Measurements from ENCODE around the gene RALB. TPM values are rescaled to one million over a fixed set of nuclear protein-coding genes. Genes with fewer than 3 reads are reported as not detected.

Gene RALB
- total and polyA plus RNA-seq, 2 of the 8 experiments (the other 6 are each of a cell fraction or from before 2014, with no cell fraction given): 12.0 to 16.6 TPM

GRCh38 chr2:120208381-120209353 lies 44.0 kb upstream of the RALB start:
- H2BK15ac ChIP-seq (ENCODE audit: low read length): no peak overlapping the region
- H3K9me3 ChIP-seq (ENCODE audit: insufficient read depth in 2 of 2, low read depth in 1 of 2, low read length in 1 of 2): no peaks in the 10 kb centered on the region
- no peak overlapping the region for H3K23ac ChIP-seq (ENCODE audit: insufficient read length)
- H3K4me1 ChIP-seq (replicated peaks in 1 of 4; ENCODE audit: control insufficient read depth in 3 of 4, insufficient read depth in 4 of 4, low read length in 3 of 4): no peaks in the 10 kb centered on the region; a peak in 1 of 7 replicates
- no peak overlapping the region for H2AFZ ChIP-seq (ENCODE audit: low read length)
- H3K79me2 ChIP-seq (ENCODE audit: control insufficient read depth in 1 of 2, insufficient read depth in 2 of 2, low read length in 2 of 2): no peaks in the 10 kb centered on the region
- H4K5ac ChIP-seq (ENCODE audit: insufficient read length, low read depth, low read length): no peak overlapping the region
- no peak overlapping the region for H3K56ac ChIP-seq (replicated peaks; ENCODE audit: insufficient read length, low read depth, low read length)
- H3K23me2 ChIP-seq (ENCODE audit: low read depth, low read length): no peaks in the 10 kb centered on the region
- H4K20me1 ChIP-seq (replicated peaks in 1 of 2; ENCODE audit: control insufficient read depth in 1 of 2, insufficient read depth in 2 of 2, low read length in 2 of 2): peaks cover 0 to 2% of the 10 kb centered on the region in 2 experiments
- POLR2A ChIA-PET (ENCODE audit: partially characterized antibody): interaction anchor here (1.4 kb wide), 1 partner anchor 89 kb away, joined by 3 read pairs; no protein-coding TSS in a partner anchor
- H4K8ac ChIP-seq (ENCODE audit: extremely low read depth, insufficient read depth, low read length): no peak overlapping the region
- no peak overlapping the region for H2BK20ac ChIP-seq (ENCODE audit: low read length)
- H4K91ac ChIP-seq (replicated peaks; ENCODE audit: insufficient read length, low read length): no peak overlapping the region
- DNase-seq (ENCODE audit: low read depth in 1 of 2, low spot score in 2 of 2) (no peak), FAIRE-seq (no peak)
- no peak overlapping the region for H3K14ac ChIP-seq (ENCODE audit: insufficient read length)
- no peaks in the 10 kb centered on the region for H3K79me1 ChIP-seq (ENCODE audit: low read depth, low read length)
- no peak overlapping the region for H2BK120ac ChIP-seq (replicated peaks; ENCODE audit: low read depth, low read length)
- CTCF ChIA-PET (ENCODE audit: partially characterized antibody): interaction anchor here (0.6 to 4.3 kb wide), 8 partner anchors 9 to 385 kb away, joined by 3 to 33 read pairs (median 6); no protein-coding TSS in a partner anchor
- no peaks in the 10 kb centered on the region for H3K36me3 ChIP-seq (ENCODE audit: control insufficient read depth in 2 of 4, insufficient read depth in 4 of 4, low read length in 3 of 4)
- WGBS, 2 experiments (ENCODE audit: extremely low coverage in 1 of 2, insufficient coverage in 1 of 2, insufficient read length in 1 of 2, insufficient replicate concordance in 2 of 2, low coverage in 1 of 2, low lambda C conversion rate in 2 of 2, missing lambda C conversion rate in 1 of 2): 88% methylated on average over 10 of the region's 10 CpGs; no CpG with 5 or more reads in 1 of the 2 experiments
- H3K4me2 ChIP-seq (ENCODE audit: insufficient read depth in 1 of 2, low read depth in 2 of 2, low read length in 2 of 2): no peak overlapping the region
- H2AK5ac ChIP-seq (ENCODE audit: low read depth, low read length): no peak overlapping the region; the same call in 1 of the 2 replicates
- no peak overlapping the region for H2BK12ac ChIP-seq (ENCODE audit: low read depth, low read length)
- no peak overlapping the region for H3K4me3 ChIP-seq (ENCODE audit: extremely low read depth in 1 of 4, insufficient read depth in 2 of 4, low read depth in 3 of 4, low read length in 4 of 4)
- no peak overlapping the region for H3K27ac ChIP-seq (ENCODE audit: low read depth, low read length)
- no peak overlapping the region for H2BK5ac ChIP-seq (ENCODE audit: low read depth, low read length)
- H3K27me3 ChIP-seq (replicated peaks in 1 of 4; ENCODE audit: control insufficient read depth in 3 of 4, extremely low read depth in 1 of 4, insufficient read depth in 3 of 4, low read length in 3 of 4): no peaks in the 10 kb centered on the region; a peak in 1 of 7 replicates
- no peak overlapping the region for H3K9ac ChIP-seq (replicated peaks in 1 of 4; ENCODE audit: extremely low read depth in 1 of 4, low read depth in 3 of 4, low read length in 3 of 4)
- no peak overlapping the region for H3K4ac ChIP-seq (replicated peaks; ENCODE audit: insufficient read length, low read depth, low read length)
- no peak overlapping the region for H3K18ac ChIP-seq (ENCODE audit: extremely low read depth, low read length)
- TF ChIP-seq ASH2L (IDR thresholded peaks at IDR 0.05; ENCODE audit: low read length) (no peak), KDM1A (IDR thresholded peaks at IDR 0.05; ENCODE audit: borderline replicate concordance, low read length) (no peak), HDAC2 (IDR thresholded peaks at IDR 0.05; ENCODE audit: borderline replicate concordance in 1 of 2, low read depth in 2 of 2, low read length in 2 of 2) (no peak), CHD2 (IDR thresholded peaks at IDR 0.05; ENCODE audit: low read length) (no peak), JUND (IDR thresholded peaks at IDR 0.05; ENCODE audit: low read length) (no peak), ATF2 (IDR thresholded peaks at IDR 0.05; ENCODE audit: low read length) (no peak), EGR1 (IDR thresholded peaks at IDR 0.05; ENCODE audit: borderline replicate concordance, low read depth, low read length) (no peak), CREB1 (IDR thresholded peaks at IDR 0.05) (no peak), ATF3 (IDR thresholded peaks at IDR 0.05; ENCODE audit: insufficient read depth, low read depth, low read length) (no peak)
